ENCODE measurements around the gene TSGA10. TPM values are rescaled to one million over a fixed set of nuclear protein-coding genes. Genes with fewer than 3 reads are reported as not detected.
"Not testable (repeated sequence)": the region's sequence is repeated elsewhere in the genome, so short reads cannot be mapped to it uniquely, and the experiment has no call there.

The TSGA10 gene
- total RNA-seq, 2 donors from 2014 or later, result 7.9 to 8.6 TPM

GRCh38 chr2:99081891-99082290, 72.9 kb downstream of the TSGA10 start:
- ATAC-seq (no peak), DNase-seq (ENCODE audit: low spot score) (no peak)
- Mint-ChIP-seq H3K4me3 (no peak overlapping the region), H3K9me3 (no peaks in the 10 kb centered on the region), H3K36me3 (no peaks in the 10 kb centered on the region), H3K27ac (no peak overlapping the region), H3K4me1 (ENCODE audit: low read depth in 2 of 2) (no peaks in the 10 kb centered on the region), H3K27me3 (peaks cover 23 to 53% of the 10 kb centered on the region in 2 donors)

- no peaks in the 10 kb centered on the region for H3K9me3 Mint-ChIP-seq
- peaks cover 18 to 45% of the 10 kb centered on the region in 2 donors for H3K27me3 Mint-ChIP-seq
- no peaks in the 10 kb centered on the region for H3K36me3 Mint-ChIP-seq
- no peak overlapping the region for H3K27ac Mint-ChIP-seq
- ATAC-seq (no peak), DNase-seq (ENCODE audit: low spot score) (no peak)
- no peaks in the 10 kb centered on the region for H3K4me1 Mint-ChIP-seq (ENCODE audit: low read depth in 2 of 2)
- H3K4me3 Mint-ChIP-seq, result no peak overlapping the region
Measured at GRCh38 chr2:99079226-99079625, 75.5 kb downstream of the TSGA10 start.

- Mint-ChIP-seq H3K36me3 (no peaks in the 10 kb centered on the region), H3K27ac (no peak overlapping the region), H3K27me3 (peaks cover 0 to 22% of the 10 kb centered on the region in 2 donors), H3K9me3 (no peaks in the 10 kb centered on the region), H3K4me1 (ENCODE audit: low read depth in 2 of 2) (no peaks in the 10 kb centered on the region), H3K4me3 (no peak overlapping the region)
- no peak for DNase-seq (ENCODE audit: low spot score)
- ATAC-seq, result no peak
Measured at GRCh38 chr2:99072551-99072950, 82.2 kb downstream of the TSGA10 start.

- DNase-seq (ENCODE audit: low spot score) (no peak), ATAC-seq (no peak)
- Mint-ChIP-seq H3K4me1 (ENCODE audit: low read depth in 2 of 2) (no peaks in the 10 kb centered on the region), H3K27me3 (peaks cover 0 to 12% of the 10 kb centered on the region in 2 donors), H3K27ac (no peak overlapping the region), H3K36me3 (no peaks in the 10 kb centered on the region), H3K4me3 (no peak overlapping the region), H3K9me3 (no peaks in the 10 kb centered on the region)
Measured at GRCh38 chr2:99067871-99068625, 86.7 kb downstream of the TSGA10 start.

- ATAC-seq, result peak; percentile 77 to 80
- Mint-ChIP-seq H3K9me3 (no peaks in the 10 kb centered on the region), H3K4me1 (ENCODE audit: low read depth in 2 of 2) (no peaks in the 10 kb centered on the region), H3K36me3 (no peaks in the 10 kb centered on the region), H3K27me3 (no peaks in the 10 kb centered on the region), H3K4me3 (no peak overlapping the region), H3K27ac (no peak overlapping the region)
- no peak for DNase-seq (ENCODE audit: low spot score)
Measured at GRCh38 chr2:99066075-99066958, 88.4 kb downstream of the TSGA10 start.

GRCh38 chr2:99049187-99049586, 105.6 kb downstream of the TSGA10 start:
- not testable (repeated sequence) for H3K27ac Mint-ChIP-seq; DNase-seq (ENCODE audit: low spot score); ATAC-seq; H3K4me1 Mint-ChIP-seq (ENCODE audit: low read depth in 2 of 2); H3K4me3 Mint-ChIP-seq
- peaks cover 28% of the 10 kb centered on the region for H3K36me3 Mint-ChIP-seq
- H3K27me3 Mint-ChIP-seq, result peaks cover 27 to 53% of the 10 kb centered on the region in 2 donors
- H3K9me3 Mint-ChIP-seq, result peaks cover 12% of the 10 kb centered on the region

- not testable (repeated sequence) for H3K9me3 Mint-ChIP-seq
Measured at GRCh38 chr2:99040736-99041300, 113.9 kb downstream of the TSGA10 start.

GRCh38 chr2:99035920-99036319, 118.8 kb downstream of the TSGA10 start:
- Mint-ChIP-seq H3K27ac (no peak overlapping the region), H3K27me3 (peaks cover 15 to 23% of the 10 kb centered on the region in 2 donors), H3K4me3 (no peak overlapping the region), H3K9me3 (peaks cover 4% of the 10 kb centered on the region), H3K4me1 (ENCODE audit: low read depth in 2 of 2) (peaks cover 0 to 2% of the 10 kb centered on the region in 2 donors), H3K36me3 (peaks cover 4% of the 10 kb centered on the region)
- DNase-seq (ENCODE audit: low spot score), result no peak
- no peak for ATAC-seq

More at GRCh38 chr2:99040736-99041300, 113.9 kb downstream of the TSGA10 start:
- Mint-ChIP-seq H3K36me3 (peaks cover 26% of the 10 kb centered on the region), H3K27me3 (peaks cover 31 to 43% of the 10 kb centered on the region in 2 donors)
- not testable (repeated sequence) for DNase-seq (ENCODE audit: low spot score); H3K4me1 Mint-ChIP-seq (ENCODE audit: low read depth in 2 of 2); ATAC-seq; H3K27ac Mint-ChIP-seq; H3K4me3 Mint-ChIP-seq

GRCh38 chr2:99032786-99033185, 122.0 kb downstream of the TSGA10 start:
- no peaks in the 10 kb centered on the region for H3K9me3 Mint-ChIP-seq
- H3K36me3 Mint-ChIP-seq, result no peaks in the 10 kb centered on the region
- H3K4me1 Mint-ChIP-seq (ENCODE audit: low read depth in 2 of 2), result peaks cover 0 to 2% of the 10 kb centered on the region in 2 donors
- H3K27ac Mint-ChIP-seq, result no peak overlapping the region
- H3K27me3 Mint-ChIP-seq, result peaks cover 12 to 14% of the 10 kb centered on the region in 2 donors
- DNase-seq (ENCODE audit: low spot score) (no peak), ATAC-seq (no peak)
- H3K4me3 Mint-ChIP-seq, result no peak overlapping the region

- DNase-seq (ENCODE audit: low spot score) (no peak), ATAC-seq (no peak)
- no peak overlapping the region for H3K27ac Mint-ChIP-seq
- H3K9me3 Mint-ChIP-seq, result no peaks in the 10 kb centered on the region
- H3K27me3 Mint-ChIP-seq, result peaks cover 15 to 19% of the 10 kb centered on the region in 2 donors
- H3K36me3 Mint-ChIP-seq, result no peaks in the 10 kb centered on the region
- no peak overlapping the region for H3K4me3 Mint-ChIP-seq
- H3K4me1 Mint-ChIP-seq (ENCODE audit: low read depth in 2 of 2), result peaks cover 0 to 2% of the 10 kb centered on the region in 2 donors
Measured at GRCh38 chr2:99032001-99032400, 122.7 kb downstream of the TSGA10 start.

GRCh38 chr2:99031481-99031880, 123.3 kb downstream of the TSGA10 start:
- ATAC-seq (no peak), DNase-seq (ENCODE audit: low spot score) (no peak)
- no peaks in the 10 kb centered on the region for H3K36me3 Mint-ChIP-seq
- H3K9me3 Mint-ChIP-seq, result no peaks in the 10 kb centered on the region
- no peak overlapping the region for H3K27ac Mint-ChIP-seq
- H3K4me3 Mint-ChIP-seq, result no peak overlapping the region
- H3K4me1 Mint-ChIP-seq (ENCODE audit: low read depth in 2 of 2), result peaks cover 0 to 2% of the 10 kb centered on the region in 2 donors
- peaks cover 15 to 21% of the 10 kb centered on the region in 2 donors for H3K27me3 Mint-ChIP-seq

GRCh38 chr2:99028558-99028957, 126.2 kb downstream of the TSGA10 start:
- peaks cover 0 to 2% of the 10 kb centered on the region in 2 donors for H3K4me1 Mint-ChIP-seq (ENCODE audit: low read depth in 2 of 2)
- peaks cover 9 to 16% of the 10 kb centered on the region in 2 donors for H3K27me3 Mint-ChIP-seq
- H3K9me3 Mint-ChIP-seq, result no peaks in the 10 kb centered on the region
- DNase-seq (ENCODE audit: low spot score), result no peak
- no peak overlapping the region for H3K27ac Mint-ChIP-seq
- H3K4me3 Mint-ChIP-seq, result no peak overlapping the region
- H3K36me3 Mint-ChIP-seq, result peaks cover 11% of the 10 kb centered on the region
- no peak for ATAC-seq

- H3K27ac Mint-ChIP-seq, result no peak overlapping the region
- no peaks in the 10 kb centered on the region for H3K9me3 Mint-ChIP-seq
- H3K4me1 Mint-ChIP-seq (ENCODE audit: low read depth in 2 of 2), result peaks cover 0 to 2% of the 10 kb centered on the region in 2 donors
- ATAC-seq (no peak), DNase-seq (ENCODE audit: low spot score) (no peak)
- H3K27me3 Mint-ChIP-seq, result peaks cover 9 to 16% of the 10 kb centered on the region in 2 donors
- peaks cover 11% of the 10 kb centered on the region for H3K36me3 Mint-ChIP-seq
- no peak overlapping the region for H3K4me3 Mint-ChIP-seq
Measured at GRCh38 chr2:99027856-99028255, 126.9 kb downstream of the TSGA10 start.

All from natural killer cell treated with Interleukin-12 subunit alpha and Interleukin-12 subunit beta and Interleukin-15 and Interleukin-18, amount 100 ng/mL, for 72 hours (primary cell).